ENCODE measurements around the gene TPM1. TPM values are rescaled to one million over a fixed set of nuclear protein-coding genes. Genes with fewer than 3 reads are reported as not detected.

The TPM1 gene
- total RNA-seq, 4 donors from 2014 or later: 5,599 to 7,718 (median 6,496) TPM

DNA sequence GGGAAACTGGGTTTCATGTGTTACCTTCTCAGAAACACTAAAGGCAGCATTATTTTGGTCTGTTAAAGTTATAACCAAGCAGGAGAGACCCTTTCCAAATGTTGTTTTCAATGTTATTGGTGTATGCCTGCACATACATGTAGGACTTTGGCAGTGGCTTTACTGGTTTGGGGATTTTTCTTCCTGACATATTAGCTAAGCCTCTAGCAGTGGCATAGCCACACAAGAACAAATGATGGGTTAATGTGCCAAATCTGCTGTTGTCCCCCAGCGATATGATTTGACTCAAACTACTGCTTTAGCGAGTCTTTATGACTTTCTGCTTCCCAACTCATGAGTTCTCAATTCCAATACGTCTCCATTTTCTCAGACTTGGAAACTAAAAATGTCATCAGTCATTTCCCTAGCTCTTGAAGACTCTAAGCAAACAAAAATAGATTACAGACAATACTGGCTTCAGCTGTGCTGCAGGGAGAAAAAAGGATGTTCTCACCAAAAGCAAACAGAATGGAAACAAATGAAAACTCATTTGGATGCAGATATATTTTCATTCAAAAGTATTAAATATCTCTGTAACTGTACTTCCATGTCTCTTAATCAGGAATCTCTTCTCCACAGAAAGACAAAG, 29.6 kb downstream of the TPM1 start:
- H3K27ac ChIP-seq (replicated peaks in 1 of 4): peak overlapping the region; percentile 82 to 97 (median 88)
- DNase-seq (ENCODE audit: extremely low spot score): no peak
- 28% methylated on average over 3 of the region's 3 CpGs for whole genome bisulfite sequencing

GRCh38 chr15:63072809-63073277, 30.3 kb downstream of the TPM1 start:
- intact Hi-C loops (cut with DNase I): no loop called here
- Histone ChIP-seq H3K4me1 (peaks cover 39 to 99% (median 97%) of the 10 kb centered on the region in 4 donors), H3K4me3 (no peak overlapping the region), H3K27ac (replicated peaks in 1 of 4) (peak overlapping the region; percentile 82 to 97 (median 88)), H3K27me3 (no peaks in the 10 kb centered on the region), H3K36me3 (peaks cover 9 to 50% (median 37%) of the 10 kb centered on the region in 4 donors), H3K9me3 (no peaks in the 10 kb centered on the region)
- no peak for DNase-seq (ENCODE audit: extremely low spot score)
- TF ChIP-seq POLR2AphosphoS5 (IDR thresholded peaks at IDR 0.05): peak; percentile 2 to 60
- TF ChIP-seq EP300 (IDR thresholded peaks at IDR 0.05): no peak
- WGBS: 50% methylated on average over 8 of the region's 9 CpGs

More for the DNA sequence above, 29.6 kb downstream of the TPM1 start:
- H3K4me1 ChIP-seq: peaks cover 45 to 99% (median 97%) of the 10 kb centered on the region in 4 donors
- no peak overlapping the region for H3K4me3 ChIP-seq
- peaks cover 16 to 57% (median 45%) of the 10 kb centered on the region in 4 donors for H3K36me3 ChIP-seq
- intact Hi-C loops (cut with DNase I): no loop called here
- TF ChIP-seq EP300 (IDR thresholded peaks at IDR 0.05): no peak
- TF ChIP-seq POLR2AphosphoS5 (IDR thresholded peaks at IDR 0.05): peak in 1 of 2 donors; percentile 31
- TF ChIP-seq POLR2A (IDR thresholded peaks at IDR 0.05; ENCODE audit: low read depth): no peak
- no peak for TF ChIP-seq CTCF (IDR thresholded peaks at IDR 0.05)
- H3K9me3 ChIP-seq: no peaks in the 10 kb centered on the region
- H3K27me3 ChIP-seq: no peaks in the 10 kb centered on the region

DNA sequence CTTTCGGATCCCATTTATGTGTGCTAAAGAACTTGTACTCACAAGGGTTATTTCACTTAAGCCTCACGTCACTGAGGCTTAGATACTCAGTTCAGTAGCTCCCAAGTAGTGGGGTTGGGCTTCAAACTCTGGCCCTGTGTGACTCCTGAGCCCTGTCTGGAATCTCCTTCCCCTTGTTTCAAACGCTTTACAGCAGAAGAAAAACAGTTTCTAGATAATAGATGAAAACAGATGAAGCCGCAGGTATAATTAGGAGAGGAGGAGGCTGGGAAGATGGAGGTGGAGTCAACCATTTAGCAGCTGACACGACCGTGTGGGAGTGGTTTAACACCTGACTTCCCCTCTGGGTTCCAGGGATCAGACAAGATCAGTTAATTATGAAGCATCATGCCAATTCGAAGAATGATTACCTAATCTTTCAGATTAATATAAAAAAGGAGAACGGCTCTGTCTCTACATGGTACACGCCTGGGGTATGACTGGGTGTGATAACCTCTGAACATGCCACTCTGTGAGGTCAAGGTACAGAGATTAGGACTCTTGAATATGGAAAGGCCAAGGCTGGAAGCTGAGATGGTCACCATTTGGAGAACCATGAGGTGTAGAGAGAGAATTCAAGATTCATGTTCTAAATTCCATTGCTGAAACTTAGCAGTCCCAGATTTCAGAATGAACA, 31.1 kb downstream of the TPM1 start:
- 59% methylated on average over 9 of the region's 9 CpGs for WGBS
- intact Hi-C loops (cut with DNase I): no loop called here
- H3K4me1 ChIP-seq: peaks cover 35 to 99% (median 95%) of the 10 kb centered on the region in 4 donors

GRCh38 chr15:63075015-63075983, 32.8 kb downstream of the TPM1 start:
- H3K27me3 ChIP-seq: no peaks in the 10 kb centered on the region
- intact Hi-C loops (cut with DNase I): no loop called here
- H3K27ac ChIP-seq (replicated peaks in 1 of 4): peak overlapping the region; percentile 82 to 97 (median 88)
- no peak for DNase-seq (ENCODE audit: extremely low spot score)
- H3K9me3 ChIP-seq: no peaks in the 10 kb centered on the region
- peaks cover 0 to 29% (median 16%) of the 10 kb centered on the region in 4 donors for H3K36me3 ChIP-seq
- TF ChIP-seq EP300 (IDR thresholded peaks at IDR 0.05): no peak
- TF ChIP-seq POLR2AphosphoS5 (IDR thresholded peaks at IDR 0.05): peak; percentile 57 to 76
- 35% methylated on average over 17 of the region's 17 CpGs for WGBS
- peak overlapping the region; percentile 24 to 43 (median 28) for H3K4me3 ChIP-seq
- H3K4me1 ChIP-seq: peaks cover 38 to 99% (median 95%) of the 10 kb centered on the region in 4 donors

More for the DNA sequence above, 31.1 kb downstream of the TPM1 start:
- DNase-seq (ENCODE audit: extremely low spot score): no peak
- Histone ChIP-seq H3K36me3 (peaks cover 1 to 42% (median 30%) of the 10 kb centered on the region in 4 donors), H3K9me3 (no peaks in the 10 kb centered on the region), H3K27ac (replicated peaks in 1 of 4) (peak overlapping the region; percentile 82 to 97 (median 88)), H3K4me3 (no peak overlapping the region), H3K27me3 (no peaks in the 10 kb centered on the region)
- TF ChIP-seq POLR2AphosphoS5 (IDR thresholded peaks at IDR 0.05) (peak in 1 of 2 donors; percentile 59), EP300 (IDR thresholded peaks at IDR 0.05) (no peak)

GRCh38 chr15:63075984-63076713, 33.6 kb downstream of the TPM1 start:
- Histone ChIP-seq H3K27ac (replicated peaks in 1 of 4) (peak overlapping the region; percentile 82 to 97 (median 88)), H3K9me3 (no peaks in the 10 kb centered on the region), H3K4me1 (peaks cover 41 to 99% (median 94%) of the 10 kb centered on the region in 4 donors), H3K27me3 (no peaks in the 10 kb centered on the region), H3K36me3 (peaks cover 0 to 20% (median 8%) of the 10 kb centered on the region in 4 donors), H3K4me3 (peak overlapping the region in 3 of 4 donors; percentile 13 to 29 (median 26))
- intact Hi-C loops (cut with DNase I): no loop called here
- TF ChIP-seq POLR2AphosphoS5 (IDR thresholded peaks at IDR 0.05) (peak in 1 of 2 donors; percentile 19), EP300 (IDR thresholded peaks at IDR 0.05) (no peak)
- no peak for DNase-seq (ENCODE audit: extremely low spot score)
- 49% methylated on average over 12 of the region's 12 CpGs for WGBS

DNA sequence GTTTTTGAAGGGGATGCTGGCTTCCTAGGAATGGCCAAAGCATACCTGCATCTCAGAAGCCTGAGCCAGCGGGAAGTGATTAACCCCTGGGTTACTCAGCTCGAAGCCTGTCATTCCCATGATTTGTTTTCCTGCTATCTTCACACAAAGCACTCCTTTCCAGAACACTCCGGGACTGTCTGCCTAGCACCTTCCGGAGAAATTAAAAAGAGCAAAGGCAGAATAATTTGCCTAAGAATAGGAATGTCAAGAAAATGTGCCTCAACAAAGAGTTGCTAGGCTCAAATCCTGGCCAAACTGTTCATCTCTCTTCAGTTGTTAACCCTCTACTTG, 34.1 kb downstream of the TPM1 start:
- TF ChIP-seq POLR2AphosphoS5 (IDR thresholded peaks at IDR 0.05): no peak
- no peak for TF ChIP-seq POLR2A (IDR thresholded peaks at IDR 0.05; ENCODE audit: low read depth)
- Histone ChIP-seq H3K9me3 (no peaks in the 10 kb centered on the region), H3K27ac (replicated peaks in 1 of 4) (peak overlapping the region; percentile 82 to 97 (median 88)), H3K4me1 (peaks cover 41 to 99% (median 94%) of the 10 kb centered on the region in 4 donors), H3K27me3 (no peaks in the 10 kb centered on the region), H3K4me3 (no peak overlapping the region), H3K36me3 (peaks cover 0 to 15% (median 3%) of the 10 kb centered on the region in 4 donors)
- intact Hi-C loops (cut with DNase I): no loop called here
- 79% methylated on average over 4 of the region's 4 CpGs for WGBS
- no peak for DNase-seq (ENCODE audit: extremely low spot score)
